HG03521 (cell line): ENCODE results near the gene SLC25A36.
"Not testable (repeated sequence)": the region's sequence is repeated elsewhere in the genome, so short reads cannot be mapped to it uniquely, and the experiment has no call there.

Experiments used
- ATAC-seq: cut with Tn5 transposase; IDR thresholded peaks from one replicate; pipeline ENCODE4 v1.9.1; 2021; ENCODE audit warnings: mild to moderate bottlenecking, moderate library complexity; ENCODE audit not compliant: unreplicated experiment

Gene SLC25A36

GRCh38 chr3:140931016-140931454, 10.6 kb upstream of the SLC25A36 start:
- no peak for ATAC-seq

GRCh38 chr3:140931801-140932200, 9.8 kb upstream of the SLC25A36 start:
- ATAC-seq = no peak

GRCh38 chr3:140933109-140933508, 8.5 kb upstream of the SLC25A36 start:
- ATAC-seq = no peak

GRCh38 chr3:140933552-140933951, 8.1 kb upstream of the SLC25A36 start:
- ATAC-seq = no peak

- ATAC-seq = not testable (repeated sequence)
Measured at GRCh38 chr3:140939305-140939704, 2.3 kb upstream of the SLC25A36 start.

GRCh38 chr3:140941090-140941433, 574 bp upstream of the SLC25A36 start:
- ATAC-seq = no peak

- peak; percentile 36 for ATAC-seq
Measured at GRCh38 chr3:140942221-140943104, 827 bp downstream of the SLC25A36 start.

GRCh38 chr3:140943781-140944552, 2.3 kb downstream of the SLC25A36 start:
- no peak for ATAC-seq

- no peak for ATAC-seq
Measured at GRCh38 chr3:140948460-140949249, 7.0 kb downstream of the SLC25A36 start.

- no peak for ATAC-seq
Measured at GRCh38 chr3:140950144-140950543, 8.5 kb downstream of the SLC25A36 start.

- no peak for ATAC-seq
Measured at GRCh38 chr3:140950863-140951262, 9.2 kb downstream of the SLC25A36 start.

GRCh38 chr3:140951750-140952149, 10.1 kb downstream of the SLC25A36 start:
- ATAC-seq = not testable (repeated sequence)

GRCh38 chr3:140953028-140953960, 11.7 kb downstream of the SLC25A36 start:
- ATAC-seq = no peak

GRCh38 chr3:140954576-140954975, 12.9 kb downstream of the SLC25A36 start:
- ATAC-seq = no peak

- no peak for ATAC-seq
Measured at GRCh38 chr3:140955645-140956044, 14.0 kb downstream of the SLC25A36 start.

GRCh38 chr3:140956058-140956835, 14.6 kb downstream of the SLC25A36 start:
- ATAC-seq = no peak

GRCh38 chr3:140972833-140973232, 31.2 kb downstream of the SLC25A36 start:
- no peak for ATAC-seq

GRCh38 chr3:140974900-140975299, 33.3 kb downstream of the SLC25A36 start:
- no peak for ATAC-seq

- no peak for ATAC-seq
Measured at GRCh38 chr3:140980663-140981062, 39.0 kb downstream of the SLC25A36 start.
